NB4 (cell line): ENCODE results near the gene OPN1MW2.
"Not testable (repeated sequence)": the region's sequence is repeated elsewhere in the genome, so short reads cannot be mapped to it uniquely, and the experiment has no call there.

Source experiments
- CTCF ChIP-seq: IDR thresholded peaks from one replicate; pipeline ENCODE4 v1.5.1; 2012; ENCODE audit warnings: low read depth, low read length
- POLR2A ChIP-seq: IDR thresholded peaks from 2 replicates; pipeline ENCODE4 v1.6.1; 2011; ENCODE audit warnings: mild to moderate bottlenecking; ENCODE audit not compliant: insufficient read length; ENCODE audit errors: extremely low read depth

GRCh38 chrX:154192846-154193245 lies 26.7 kb upstream of the OPN1MW2 start:
- not testable (repeated sequence) for TF ChIP-seq POLR2A, CTCF
